WTC11 (cell line): Measurements from ENCODE around the gene DEPDC5.

Source experiments
- ESRRA ChIP-seq: sonication (generic); formaldehyde crosslinking; IDR thresholded peaks from 2 replicates; pipeline ENCODE4 v1.8.1; 2022; ENCODE audit warnings: mild to moderate bottlenecking, missing genetic modification reagents, borderline replicate concordance
- JUN ChIP-seq: sonication (generic); formaldehyde crosslinking; IDR thresholded peaks from 2 replicates; pipeline ENCODE4 v1.8.0; 2023; ENCODE audit warnings: mild to moderate bottlenecking, missing genetic modification reagents
- NR3C1 ChIP-seq: sonication (generic); formaldehyde crosslinking; conservative IDR thresholded peaks from 2 replicates; pipeline ENCODE4 v1.8.1; 2023; ENCODE audit warnings: low read depth, mild to moderate bottlenecking, missing genetic modification reagents
- SP1 ChIP-seq: sonication (generic); formaldehyde crosslinking; conservative IDR thresholded peaks from 2 replicates; pipeline ENCODE4 v1.8.1; 2022; ENCODE audit warnings: missing genetic modification reagents
- TEAD4 ChIP-seq: sonication (generic); formaldehyde crosslinking; IDR thresholded peaks from 2 replicates; pipeline ENCODE4 v1.8.0; 2022; ENCODE audit warnings: mild to moderate bottlenecking, missing genetic modification reagents
- TP53 ChIP-seq: sonication (generic); formaldehyde crosslinking; IDR thresholded peaks from 2 replicates; pipeline ENCODE4 v1.8.1; 2023; ENCODE audit warnings: mild to moderate bottlenecking, missing genetic modification reagents
- ZNF317 ChIP-seq: sonication (generic); formaldehyde crosslinking; IDR thresholded peaks from 2 replicates; pipeline ENCODE4 v1.8.1; 2023; ENCODE audit warnings: low read depth, mild to moderate bottlenecking, moderate library complexity, missing genetic modification reagents, borderline replicate concordance
- ZNF512 ChIP-seq: sonication (generic); formaldehyde crosslinking; IDR thresholded peaks from 2 replicates; pipeline ENCODE4 v1.8.1; 2022; ENCODE audit warnings: missing genetic modification reagents, borderline replicate concordance
- TF ChIP-seq, protein P1 (sequence below): fragments of 200-600 bp; IDR thresholded peaks from 2 replicates; pipeline ENCODE4 v1.8.0; 2022; ENCODE audit warnings: antibody characterized with exemption
- TF ChIP-seq, protein P2 (sequence below): fragments of 250-450 bp; sonication (Bioruptor Pico); IDR thresholded peaks from 2 replicates; pipeline ENCODE4 v1.9.0; 2021; ENCODE audit warnings: mild to moderate bottlenecking
- TF ChIP-seq, protein P3 (sequence below): sonication (generic); formaldehyde crosslinking; IDR thresholded peaks from 2 replicates; pipeline ENCODE4 v1.8.1; 2022; ENCODE audit warnings: mild to moderate bottlenecking, missing genetic modification reagents, moderate library complexity, borderline replicate concordance
- TF ChIP-seq, protein P4 (sequence below): sonication (generic); formaldehyde crosslinking; IDR thresholded peaks from 2 replicates; pipeline ENCODE4 v1.8.1; 2022; ENCODE audit warnings: low read depth, mild to moderate bottlenecking, moderate library complexity, missing genetic modification reagents, borderline replicate concordance
- TF ChIP-seq, protein P5 (sequence below): sonication (generic); formaldehyde crosslinking; IDR thresholded peaks from 2 replicates; pipeline ENCODE4 v1.8.1; 2023; ENCODE audit warnings: mild to moderate bottlenecking, missing genetic modification reagents, moderate library complexity
- TF ChIP-seq, protein P6 (sequence below): fragments of 250-450 bp; sonication (Bioruptor Pico); IDR thresholded peaks from 2 replicates; pipeline ENCODE4 v1.9.0; 2021; ENCODE audit warnings: mild to moderate bottlenecking, borderline replicate concordance

- TF ChIP-seq ZNF512 (no peak), ESRRA (CRISPR knock-in tag) (no peak), NR3C1 (no peak), JUN (CRISPR knock-in tag) (no peak), SP1 (CRISPR knock-in tag) (no peak), TEAD4 (CRISPR knock-in tag) (no peak), TP53 (CRISPR knock-in tag) (no peak), ZNF317 (CRISPR knock-in tag) (no peak)
- TF ChIP-seq, protein P1, sequence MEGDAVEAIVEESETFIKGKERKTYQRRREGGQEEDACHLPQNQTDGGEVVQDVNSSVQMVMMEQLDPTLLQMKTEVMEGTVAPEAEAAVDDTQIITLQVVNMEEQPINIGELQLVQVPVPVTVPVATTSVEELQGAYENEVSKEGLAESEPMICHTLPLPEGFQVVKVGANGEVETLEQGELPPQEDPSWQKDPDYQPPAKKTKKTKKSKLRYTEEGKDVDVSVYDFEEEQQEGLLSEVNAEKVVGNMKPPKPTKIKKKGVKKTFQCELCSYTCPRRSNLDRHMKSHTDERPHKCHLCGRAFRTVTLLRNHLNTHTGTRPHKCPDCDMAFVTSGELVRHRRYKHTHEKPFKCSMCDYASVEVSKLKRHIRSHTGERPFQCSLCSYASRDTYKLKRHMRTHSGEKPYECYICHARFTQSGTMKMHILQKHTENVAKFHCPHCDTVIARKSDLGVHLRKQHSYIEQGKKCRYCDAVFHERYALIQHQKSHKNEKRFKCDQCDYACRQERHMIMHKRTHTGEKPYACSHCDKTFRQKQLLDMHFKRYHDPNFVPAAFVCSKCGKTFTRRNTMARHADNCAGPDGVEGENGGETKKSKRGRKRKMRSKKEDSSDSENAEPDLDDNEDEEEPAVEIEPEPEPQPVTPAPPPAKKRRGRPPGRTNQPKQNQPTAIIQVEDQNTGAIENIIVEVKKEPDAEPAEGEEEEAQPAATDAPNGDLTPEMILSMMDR: no peak
- TF ChIP-seq, protein P2, sequence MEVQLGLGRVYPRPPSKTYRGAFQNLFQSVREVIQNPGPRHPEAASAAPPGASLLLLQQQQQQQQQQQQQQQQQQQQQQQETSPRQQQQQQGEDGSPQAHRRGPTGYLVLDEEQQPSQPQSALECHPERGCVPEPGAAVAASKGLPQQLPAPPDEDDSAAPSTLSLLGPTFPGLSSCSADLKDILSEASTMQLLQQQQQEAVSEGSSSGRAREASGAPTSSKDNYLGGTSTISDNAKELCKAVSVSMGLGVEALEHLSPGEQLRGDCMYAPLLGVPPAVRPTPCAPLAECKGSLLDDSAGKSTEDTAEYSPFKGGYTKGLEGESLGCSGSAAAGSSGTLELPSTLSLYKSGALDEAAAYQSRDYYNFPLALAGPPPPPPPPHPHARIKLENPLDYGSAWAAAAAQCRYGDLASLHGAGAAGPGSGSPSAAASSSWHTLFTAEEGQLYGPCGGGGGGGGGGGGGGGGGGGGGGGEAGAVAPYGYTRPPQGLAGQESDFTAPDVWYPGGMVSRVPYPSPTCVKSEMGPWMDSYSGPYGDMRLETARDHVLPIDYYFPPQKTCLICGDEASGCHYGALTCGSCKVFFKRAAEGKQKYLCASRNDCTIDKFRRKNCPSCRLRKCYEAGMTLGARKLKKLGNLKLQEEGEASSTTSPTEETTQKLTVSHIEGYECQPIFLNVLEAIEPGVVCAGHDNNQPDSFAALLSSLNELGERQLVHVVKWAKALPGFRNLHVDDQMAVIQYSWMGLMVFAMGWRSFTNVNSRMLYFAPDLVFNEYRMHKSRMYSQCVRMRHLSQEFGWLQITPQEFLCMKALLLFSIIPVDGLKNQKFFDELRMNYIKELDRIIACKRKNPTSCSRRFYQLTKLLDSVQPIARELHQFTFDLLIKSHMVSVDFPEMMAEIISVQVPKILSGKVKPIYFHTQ (CRISPR knock-in tag): no peak
- TF ChIP-seq, protein P3, sequence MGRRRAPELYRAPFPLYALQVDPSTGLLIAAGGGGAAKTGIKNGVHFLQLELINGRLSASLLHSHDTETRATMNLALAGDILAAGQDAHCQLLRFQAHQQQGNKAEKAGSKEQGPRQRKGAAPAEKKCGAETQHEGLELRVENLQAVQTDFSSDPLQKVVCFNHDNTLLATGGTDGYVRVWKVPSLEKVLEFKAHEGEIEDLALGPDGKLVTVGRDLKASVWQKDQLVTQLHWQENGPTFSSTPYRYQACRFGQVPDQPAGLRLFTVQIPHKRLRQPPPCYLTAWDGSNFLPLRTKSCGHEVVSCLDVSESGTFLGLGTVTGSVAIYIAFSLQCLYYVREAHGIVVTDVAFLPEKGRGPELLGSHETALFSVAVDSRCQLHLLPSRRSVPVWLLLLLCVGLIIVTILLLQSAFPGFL (CRISPR knock-in tag): no peak
- TF ChIP-seq, protein P4, sequence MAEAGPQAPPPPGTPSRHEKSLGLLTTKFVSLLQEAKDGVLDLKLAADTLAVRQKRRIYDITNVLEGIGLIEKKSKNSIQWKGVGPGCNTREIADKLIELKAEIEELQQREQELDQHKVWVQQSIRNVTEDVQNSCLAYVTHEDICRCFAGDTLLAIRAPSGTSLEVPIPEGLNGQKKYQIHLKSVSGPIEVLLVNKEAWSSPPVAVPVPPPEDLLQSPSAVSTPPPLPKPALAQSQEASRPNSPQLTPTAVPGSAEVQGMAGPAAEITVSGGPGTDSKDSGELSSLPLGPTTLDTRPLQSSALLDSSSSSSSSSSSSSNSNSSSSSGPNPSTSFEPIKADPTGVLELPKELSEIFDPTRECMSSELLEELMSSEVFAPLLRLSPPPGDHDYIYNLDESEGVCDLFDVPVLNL (CRISPR knock-in tag): no peak
- TF ChIP-seq, protein P5, sequence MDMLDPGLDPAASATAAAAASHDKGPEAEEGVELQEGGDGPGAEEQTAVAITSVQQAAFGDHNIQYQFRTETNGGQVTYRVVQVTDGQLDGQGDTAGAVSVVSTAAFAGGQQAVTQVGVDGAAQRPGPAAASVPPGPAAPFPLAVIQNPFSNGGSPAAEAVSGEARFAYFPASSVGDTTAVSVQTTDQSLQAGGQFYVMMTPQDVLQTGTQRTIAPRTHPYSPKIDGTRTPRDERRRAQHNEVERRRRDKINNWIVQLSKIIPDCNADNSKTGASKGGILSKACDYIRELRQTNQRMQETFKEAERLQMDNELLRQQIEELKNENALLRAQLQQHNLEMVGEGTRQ: peak; percentile 72
- TF ChIP-seq, protein P6, sequence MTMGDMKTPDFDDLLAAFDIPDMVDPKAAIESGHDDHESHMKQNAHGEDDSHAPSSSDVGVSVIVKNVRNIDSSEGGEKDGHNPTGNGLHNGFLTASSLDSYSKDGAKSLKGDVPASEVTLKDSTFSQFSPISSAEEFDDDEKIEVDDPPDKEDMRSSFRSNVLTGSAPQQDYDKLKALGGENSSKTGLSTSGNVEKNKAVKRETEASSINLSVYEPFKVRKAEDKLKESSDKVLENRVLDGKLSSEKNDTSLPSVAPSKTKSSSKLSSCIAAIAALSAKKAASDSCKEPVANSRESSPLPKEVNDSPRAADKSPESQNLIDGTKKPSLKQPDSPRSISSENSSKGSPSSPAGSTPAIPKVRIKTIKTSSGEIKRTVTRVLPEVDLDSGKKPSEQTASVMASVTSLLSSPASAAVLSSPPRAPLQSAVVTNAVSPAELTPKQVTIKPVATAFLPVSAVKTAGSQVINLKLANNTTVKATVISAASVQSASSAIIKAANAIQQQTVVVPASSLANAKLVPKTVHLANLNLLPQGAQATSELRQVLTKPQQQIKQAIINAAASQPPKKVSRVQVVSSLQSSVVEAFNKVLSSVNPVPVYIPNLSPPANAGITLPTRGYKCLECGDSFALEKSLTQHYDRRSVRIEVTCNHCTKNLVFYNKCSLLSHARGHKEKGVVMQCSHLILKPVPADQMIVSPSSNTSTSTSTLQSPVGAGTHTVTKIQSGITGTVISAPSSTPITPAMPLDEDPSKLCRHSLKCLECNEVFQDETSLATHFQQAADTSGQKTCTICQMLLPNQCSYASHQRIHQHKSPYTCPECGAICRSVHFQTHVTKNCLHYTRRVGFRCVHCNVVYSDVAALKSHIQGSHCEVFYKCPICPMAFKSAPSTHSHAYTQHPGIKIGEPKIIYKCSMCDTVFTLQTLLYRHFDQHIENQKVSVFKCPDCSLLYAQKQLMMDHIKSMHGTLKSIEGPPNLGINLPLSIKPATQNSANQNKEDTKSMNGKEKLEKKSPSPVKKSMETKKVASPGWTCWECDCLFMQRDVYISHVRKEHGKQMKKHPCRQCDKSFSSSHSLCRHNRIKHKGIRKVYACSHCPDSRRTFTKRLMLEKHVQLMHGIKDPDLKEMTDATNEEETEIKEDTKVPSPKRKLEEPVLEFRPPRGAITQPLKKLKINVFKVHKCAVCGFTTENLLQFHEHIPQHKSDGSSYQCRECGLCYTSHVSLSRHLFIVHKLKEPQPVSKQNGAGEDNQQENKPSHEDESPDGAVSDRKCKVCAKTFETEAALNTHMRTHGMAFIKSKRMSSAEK (CRISPR knock-in tag): no peak
Observed at GRCh38 chr22:31857247-31857646, 103.4 kb downstream of the DEPDC5 start.
